HFFc6 (cell line): ENCODE data around the gene SIL1. TPM values are rescaled to one million over a fixed set of nuclear protein-coding genes. Genes with fewer than 3 reads are reported as not detected.
"Not testable (repeated sequence)": the region's sequence is repeated elsewhere in the genome, so short reads cannot be mapped to it uniquely, and the experiment has no call there.

Experiments
- DNase-seq: peaks from one replicate; pipeline ENCODE4 v3.0.0-alpha.2; 2018
- H3K27ac Mint-ChIP-seq: 2 replicates; pipeline ENCODE4 v1.8.0; 2020; ENCODE audit warnings: mild to moderate bottlenecking, mixed read lengths
- H3K27me3 Mint-ChIP-seq: 2 replicates; pipeline ENCODE4 v1.8.0; 2021; ENCODE audit warnings: mild to moderate bottlenecking, moderate library complexity, mixed read lengths; ENCODE audit not compliant: insufficient read depth
- H3K36me3 Mint-ChIP-seq: 2 replicates; pipeline ENCODE4 v1.8.0; 2021; ENCODE audit warnings: low read depth, mixed read lengths
- H3K4me1 Mint-ChIP-seq: 2 replicates; pipeline ENCODE4 v1.8.0; 2020; ENCODE audit warnings: low read depth, mixed read lengths
- H3K4me3 Mint-ChIP-seq: 2 replicates; pipeline ENCODE4 v1.8.0; 2020; ENCODE audit warnings: mild to moderate bottlenecking, moderate library complexity, mixed read lengths
- H3K9me3 Mint-ChIP-seq: 2 replicates; pipeline ENCODE4 v1.8.0; 2020; ENCODE audit warnings: mild to moderate bottlenecking, mixed read lengths
- CTCF ChIP-seq: fragments of 200-600 bp; sonication (generic); IDR thresholded peaks from 2 replicates; pipeline ENCODE4 v1.5.0; 2021; ENCODE audit warnings: antibody characterized with exemption, mild to moderate bottlenecking
- total RNA-seq, 6 experiments: library from RNA; stranded (reverse); fragmentation: NEBNext Ultra II Directional; extraction: Animal tissue kit (Norgen Biotek cat#: 25700); gene quantifications; 2 replicates in 1 of 6; 3 replicates in 5 of 6; pipeline ENCODE4 v1.2.3, GENCODE V29; 2021

Gene SIL1
- total RNA-seq, 6 experiments from 2014 or later: 64.7 to 84.7 (median 78.7) TPM

GRCh38 chr5:139075066-139076050 is 122.8 kb downstream of the SIL1 start:
- no peak overlapping the region for H3K27ac Mint-ChIP-seq
- no peaks in the 10 kb centered on the region for H3K27me3 Mint-ChIP-seq
- H3K9me3 Mint-ChIP-seq: no peaks in the 10 kb centered on the region
- H3K4me3 Mint-ChIP-seq: no peak overlapping the region
- no peak for TF ChIP-seq CTCF
- H3K36me3 Mint-ChIP-seq: no peaks in the 10 kb centered on the region
- no peak for DNase-seq
- peaks cover 10% of the 10 kb centered on the region for H3K4me1 Mint-ChIP-seq

GRCh38 chr5:139073956-139074355 is 124.2 kb downstream of the SIL1 start:
- not testable (repeated sequence) for H3K9me3 Mint-ChIP-seq, H3K27ac Mint-ChIP-seq, DNase-seq, H3K4me1 Mint-ChIP-seq, H3K4me3 Mint-ChIP-seq, H3K36me3 Mint-ChIP-seq, H3K27me3 Mint-ChIP-seq

GRCh38 chr5:139068494-139069151 is 129.5 kb downstream of the SIL1 start:
- TF ChIP-seq CTCF: no peak
- H3K4me1 Mint-ChIP-seq: peaks cover 8% of the 10 kb centered on the region; the same call in 1 of the 2 replicates
- H3K27me3 Mint-ChIP-seq: no peaks in the 10 kb centered on the region

GRCh38 chr5:139068060-139068459 is 130.1 kb downstream of the SIL1 start:
- no peak for DNase-seq
- Mint-ChIP-seq H3K4me1 (peaks cover 13% of the 10 kb centered on the region), H3K27me3 (no peaks in the 10 kb centered on the region)

More at GRCh38 chr5:139068494-139069151, 129.5 kb downstream of the SIL1 start:
- H3K36me3 Mint-ChIP-seq: no peaks in the 10 kb centered on the region
- no peaks in the 10 kb centered on the region for H3K9me3 Mint-ChIP-seq
- no peak overlapping the region for H3K4me3 Mint-ChIP-seq
- no peak overlapping the region for H3K27ac Mint-ChIP-seq
- DNase-seq: no peak

GRCh38 chr5:139065306-139065705 is 132.9 kb downstream of the SIL1 start:
- no peak for TF ChIP-seq CTCF
- DNase-seq: no peak

More at GRCh38 chr5:139068060-139068459, 130.1 kb downstream of the SIL1 start:
- Mint-ChIP-seq H3K9me3 (no peaks in the 10 kb centered on the region), H3K4me3 (no peak overlapping the region), H3K36me3 (no peaks in the 10 kb centered on the region), H3K27ac (no peak overlapping the region)
- TF ChIP-seq CTCF: no peak

GRCh38 chr5:139064613-139065012 is 133.6 kb downstream of the SIL1 start:
- DNase-seq: no peak
- Mint-ChIP-seq H3K27me3 (no peaks in the 10 kb centered on the region; the same call in none of the 2 replicates), H3K9me3 (no peaks in the 10 kb centered on the region), H3K4me1 (peaks cover 47% of the 10 kb centered on the region), H3K27ac (no peak overlapping the region), H3K4me3 (no peak overlapping the region), H3K36me3 (no peaks in the 10 kb centered on the region)
- TF ChIP-seq CTCF: no peak

More at GRCh38 chr5:139065306-139065705, 132.9 kb downstream of the SIL1 start:
- Mint-ChIP-seq H3K27ac (no peak overlapping the region), H3K9me3 (no peaks in the 10 kb centered on the region), H3K4me1 (peaks cover 40% of the 10 kb centered on the region), H3K27me3 (no peaks in the 10 kb centered on the region; the same call in none of the 2 replicates), H3K4me3 (no peak overlapping the region), H3K36me3 (no peaks in the 10 kb centered on the region)
